ENCODE results near the gene PGP. TPM values are rescaled to one million over a fixed set of nuclear protein-coding genes. Genes with fewer than 3 reads are reported as not detected.
A peak's percentile ranks its signal among the peaks of the same experiment; 100 is the strongest.

The PGP gene
- total RNA-seq, 1 experiment from 2014 or later, result 48.7 TPM

- BruUV-seq (replicated peaks), result no TSS peak
- peak; percentile 27 for ATAC-seq
These were observed 23.7 kb upstream of the PGP start for GRCh38 chr16:2238150-2238837.

DNA sequence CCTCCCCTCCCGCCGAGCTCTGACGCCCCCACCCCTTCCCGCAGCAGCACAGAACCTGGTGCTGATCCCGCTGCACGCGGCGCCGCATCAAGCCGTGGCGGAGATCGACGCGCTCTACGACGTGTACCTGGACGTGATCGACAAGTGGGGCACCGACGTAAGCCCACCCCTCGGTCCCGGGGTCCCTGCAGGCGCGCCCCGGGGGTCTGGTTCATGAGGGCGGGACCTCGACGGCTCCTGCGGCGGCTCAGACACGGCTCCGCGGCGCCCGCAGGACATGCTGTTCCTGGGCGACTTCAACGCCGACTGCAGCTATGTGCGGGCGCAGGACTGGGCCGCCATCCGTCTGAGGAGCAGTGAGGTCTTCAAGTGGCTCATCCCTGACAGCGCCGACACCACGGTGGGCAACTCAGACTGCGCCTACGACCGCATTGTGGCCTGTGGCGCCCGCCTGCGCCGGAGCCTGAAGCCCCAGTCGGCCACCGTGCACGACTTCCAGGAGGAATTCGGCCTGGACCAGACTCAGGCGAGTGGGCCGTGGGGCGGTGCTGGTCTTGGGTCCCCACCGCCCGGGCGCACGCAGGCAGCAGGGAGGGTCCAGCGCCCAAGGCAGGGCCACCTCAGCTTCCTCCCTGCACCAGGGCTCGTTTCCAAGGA, 23.0 kb upstream of the PGP start:
- no peak for DNase-seq (ENCODE audit: low read depth, low spot score)
- POLR2A ChIA-PET, result no interaction called here
- ATAC-seq, result no peak

More at GRCh38 chr16:2238150-2238837, 23.7 kb upstream of the PGP start:
- H3K9me3 ChIP-seq (ENCODE audit: control insufficient read depth, insufficient read depth, low read depth, low read length), result no peaks in the 10 kb centered on the region
- POLR2A ChIA-PET, result interaction anchor here (0.8 to 1.0 kb wide), 2 partner anchors 9 to 13 kb away, joined by 4 to 5 read pairs; partner anchors contain the start of gene ECI1
- intact Hi-C loops (cut with micrococcal nuclease; ENCODE audit: unreplicated experiment) (no loop called here), in situ Hi-C loops (cut with HindIII; ENCODE audit: low pct_unique_long_range_greater_than_20kb, low sequenced_read_pairs) (no loop called here)
- no peak overlapping the region for H3K4me3 ChIP-seq (ENCODE audit: low read depth in 2 of 2, low read length in 2 of 2)
- peaks cover under 1% of the 10 kb centered on the region; the same call in 1 of the 2 replicates for H3K36me3 ChIP-seq (ENCODE audit: control insufficient read depth, insufficient read depth, low read length)
- H3K4me1 ChIP-seq (ENCODE audit: control insufficient read depth, insufficient read depth, low read length), result peaks cover 8% of the 10 kb centered on the region
- no peak for DNase-seq (ENCODE audit: low read depth, low spot score)
- H3K27ac ChIP-seq (ENCODE audit: low read length), result peak overlapping the region; percentile 51
- H3K27me3 ChIP-seq (ENCODE audit: control insufficient read depth, insufficient read depth, low read length), result no peaks in the 10 kb centered on the region
- CTCF ChIA-PET, result interaction anchor here (0.5 to 0.9 kb wide), 2 partner anchors 12 to 216 kb away, joined by 3 to 11 read pairs; no protein-coding TSS in a partner anchor
- TF ChIP-seq TCF7L2 (IDR thresholded peaks at IDR 0.05; ENCODE audit: low read depth, low read length), result no peak
- no peak; the same call in 1 of the 2 replicates for TF ChIP-seq CTCF (IDR thresholded peaks at IDR 0.05)

More for the DNA sequence above, 23.0 kb upstream of the PGP start:
- CTCF ChIA-PET, result interaction anchor here (0.6 kb wide), 1 partner anchor 15 kb away, joined by 3 read pairs; no protein-coding TSS in a partner anchor
- no TSS peak for BruUV-seq (replicated peaks)
- intact Hi-C loops (cut with micrococcal nuclease; ENCODE audit: unreplicated experiment), result no loop called here
- Histone ChIP-seq H3K4me3 (ENCODE audit: low read depth in 2 of 2, low read length in 2 of 2) (no peak overlapping the region), H3K27ac (ENCODE audit: low read length) (no peak overlapping the region), H3K9me3 (ENCODE audit: control insufficient read depth, insufficient read depth, low read depth, low read length) (no peaks in the 10 kb centered on the region), H3K4me1 (ENCODE audit: control insufficient read depth, insufficient read depth, low read length) (peaks cover 8% of the 10 kb centered on the region), H3K36me3 (ENCODE audit: control insufficient read depth, insufficient read depth, low read length) (no peaks in the 10 kb centered on the region; the same call in 1 of the 2 replicates), H3K27me3 (ENCODE audit: control insufficient read depth, insufficient read depth, low read length) (no peaks in the 10 kb centered on the region)
- in situ Hi-C loops (cut with HindIII; ENCODE audit: low pct_unique_long_range_greater_than_20kb, low sequenced_read_pairs), result no loop called here
- no peak for TF ChIP-seq REST (IDR thresholded peaks at IDR 0.05; ENCODE audit: insufficient read depth in 1 of 2, low read depth in 2 of 2, low read length in 1 of 2)
